Measurements from ENCODE around the gene CAST. TPM values are rescaled to one million over a fixed set of nuclear protein-coding genes. Genes with fewer than 3 reads are reported as not detected.

CAST gene
- total RNA-seq, 1 experiment from 2014 or later: 52.3 TPM

DNA sequence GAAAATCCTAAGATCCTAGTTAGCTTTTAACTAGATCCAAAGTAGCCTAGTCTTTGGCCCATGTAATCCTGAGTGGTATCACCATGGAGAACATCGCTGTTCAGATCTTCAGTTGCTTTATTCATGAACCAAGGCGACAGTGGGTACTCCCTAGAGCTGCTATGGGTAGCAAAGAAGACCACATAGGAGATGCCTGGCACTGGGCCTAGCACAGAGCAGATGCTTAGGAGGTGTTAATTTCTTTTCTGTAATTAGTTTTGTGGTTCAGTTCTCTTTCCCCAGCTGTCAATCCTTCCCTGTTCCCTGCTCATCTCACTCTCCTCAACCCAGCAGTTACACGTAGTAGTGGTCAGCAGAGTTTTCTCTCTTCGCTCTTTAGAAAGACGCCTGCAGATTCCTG is 9.3 kb downstream of the CAST start:
- TF ChIP-seq, protein P1, sequence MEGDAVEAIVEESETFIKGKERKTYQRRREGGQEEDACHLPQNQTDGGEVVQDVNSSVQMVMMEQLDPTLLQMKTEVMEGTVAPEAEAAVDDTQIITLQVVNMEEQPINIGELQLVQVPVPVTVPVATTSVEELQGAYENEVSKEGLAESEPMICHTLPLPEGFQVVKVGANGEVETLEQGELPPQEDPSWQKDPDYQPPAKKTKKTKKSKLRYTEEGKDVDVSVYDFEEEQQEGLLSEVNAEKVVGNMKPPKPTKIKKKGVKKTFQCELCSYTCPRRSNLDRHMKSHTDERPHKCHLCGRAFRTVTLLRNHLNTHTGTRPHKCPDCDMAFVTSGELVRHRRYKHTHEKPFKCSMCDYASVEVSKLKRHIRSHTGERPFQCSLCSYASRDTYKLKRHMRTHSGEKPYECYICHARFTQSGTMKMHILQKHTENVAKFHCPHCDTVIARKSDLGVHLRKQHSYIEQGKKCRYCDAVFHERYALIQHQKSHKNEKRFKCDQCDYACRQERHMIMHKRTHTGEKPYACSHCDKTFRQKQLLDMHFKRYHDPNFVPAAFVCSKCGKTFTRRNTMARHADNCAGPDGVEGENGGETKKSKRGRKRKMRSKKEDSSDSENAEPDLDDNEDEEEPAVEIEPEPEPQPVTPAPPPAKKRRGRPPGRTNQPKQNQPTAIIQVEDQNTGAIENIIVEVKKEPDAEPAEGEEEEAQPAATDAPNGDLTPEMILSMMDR (conservative IDR thresholded peaks at IDR 0.05): no peak
- H3K23me2 ChIP-seq (ENCODE audit: insufficient read length, low read depth, low read length, poor library complexity, severe bottlenecking): no peaks in the 10 kb centered on the region
- Mint-ChIP-seq H3K9me3 (no peaks in the 10 kb centered on the region), H3K4me1 (peaks cover 4% of the 10 kb centered on the region in 2 experiments; a peak in 3 of 4 replicates), H3K36me3 (ENCODE audit: insufficient read depth in 1 of 3, low read depth in 3 of 3) (no peaks in the 10 kb centered on the region), H3K27me3 (ENCODE audit: low read depth) (no peaks in the 10 kb centered on the region), H3K4me3 (no peak overlapping the region), H3K27ac (no peak overlapping the region)
- H2BK12ac ChIP-seq (ENCODE audit: insufficient read length, low read depth, low read length): no peak overlapping the region
- no peak overlapping the region for H2BK15ac ChIP-seq (ENCODE audit: low read depth, low read length)
- H3K27ac ChIP-seq (ENCODE audit: insufficient read length, low read depth, low read length): no peak overlapping the region
- H3K14ac ChIP-seq (ENCODE audit: insufficient read depth, low read length): no peak overlapping the region
- no peak overlapping the region for H4K5ac ChIP-seq (ENCODE audit: insufficient read length, low read depth, low read length)
- no peak overlapping the region for H4K91ac ChIP-seq (ENCODE audit: insufficient read length, low read depth, low read length)
- H3K4ac ChIP-seq (ENCODE audit: low read depth, low read length): no peak overlapping the region
- H3K56ac ChIP-seq (ENCODE audit: insufficient read length, low read depth, low read length): no peak overlapping the region
- H2AK5ac ChIP-seq (ENCODE audit: insufficient read length, low read length): no peak overlapping the region
- H3K27me3 ChIP-seq (ENCODE audit: insufficient read depth, low read length): no peaks in the 10 kb centered on the region
- H3K18ac ChIP-seq (ENCODE audit: insufficient read length, low read depth, low read length): no peak overlapping the region
- H3K9me3 ChIP-seq (ENCODE audit: control insufficient read depth, low read depth, low read length): no peaks in the 10 kb centered on the region
- no peak overlapping the region for H2AFZ ChIP-seq (ENCODE audit: low read length)
- H3T11ph ChIP-seq (ENCODE audit: low read length): no peak overlapping the region
- H3K23ac ChIP-seq (ENCODE audit: insufficient read length, low read depth, low read length): no peak overlapping the region
- H3K4me1 ChIP-seq (ENCODE audit: insufficient read depth, low read length): no peaks in the 10 kb centered on the region; the same call in 1 of the 2 replicates
- H3K79me1 ChIP-seq (ENCODE audit: insufficient read depth, low read depth, low read length, poor library complexity, severe bottlenecking): no peaks in the 10 kb centered on the region
- WGBS (ENCODE audit: extremely low coverage, insufficient read length, low lambda C conversion rate): no CpG with 5 or more reads among the region's 5 CpGs
- H3K79me2 ChIP-seq (ENCODE audit: insufficient read depth, low read length): no peaks in the 10 kb centered on the region
- no peaks in the 10 kb centered on the region for H4K20me1 ChIP-seq (ENCODE audit: control insufficient read depth, insufficient read depth, insufficient read length)
- H2BK120ac ChIP-seq (ENCODE audit: low read depth, low read length, poor library complexity, severe bottlenecking): no peak overlapping the region
- H4K8ac ChIP-seq (replicated peaks; ENCODE audit: insufficient read length, low read depth, low read length): no peak overlapping the region
- no peak for DNase-seq
- H2BK20ac ChIP-seq (ENCODE audit: low read depth, low read length, poor library complexity, severe bottlenecking): no peak overlapping the region
- H3K4me2 ChIP-seq (ENCODE audit: insufficient read depth, insufficient read length, low read length): no peak overlapping the region
- no peak overlapping the region for H2BK5ac ChIP-seq (ENCODE audit: insufficient read length, low read length)
- no peak overlapping the region for H3K9ac ChIP-seq (ENCODE audit: extremely low read depth, insufficient read length, low read length)

Measured in H9 (cell line).